SKM-1 (cell line): ENCODE measurements around the gene SLC6A20.
"Not testable (repeated sequence)": the region's sequence is repeated elsewhere in the genome, so short reads cannot be mapped to it uniquely, and the experiment has no call there.

ENCODE experiments used
- DNase-seq: peaks from one replicate; lab custom pipeline; 2025; ENCODE audit not compliant: unreplicated experiment; lab: John Stamatoyannopoulos, UW

The SLC6A20 gene

DNA sequence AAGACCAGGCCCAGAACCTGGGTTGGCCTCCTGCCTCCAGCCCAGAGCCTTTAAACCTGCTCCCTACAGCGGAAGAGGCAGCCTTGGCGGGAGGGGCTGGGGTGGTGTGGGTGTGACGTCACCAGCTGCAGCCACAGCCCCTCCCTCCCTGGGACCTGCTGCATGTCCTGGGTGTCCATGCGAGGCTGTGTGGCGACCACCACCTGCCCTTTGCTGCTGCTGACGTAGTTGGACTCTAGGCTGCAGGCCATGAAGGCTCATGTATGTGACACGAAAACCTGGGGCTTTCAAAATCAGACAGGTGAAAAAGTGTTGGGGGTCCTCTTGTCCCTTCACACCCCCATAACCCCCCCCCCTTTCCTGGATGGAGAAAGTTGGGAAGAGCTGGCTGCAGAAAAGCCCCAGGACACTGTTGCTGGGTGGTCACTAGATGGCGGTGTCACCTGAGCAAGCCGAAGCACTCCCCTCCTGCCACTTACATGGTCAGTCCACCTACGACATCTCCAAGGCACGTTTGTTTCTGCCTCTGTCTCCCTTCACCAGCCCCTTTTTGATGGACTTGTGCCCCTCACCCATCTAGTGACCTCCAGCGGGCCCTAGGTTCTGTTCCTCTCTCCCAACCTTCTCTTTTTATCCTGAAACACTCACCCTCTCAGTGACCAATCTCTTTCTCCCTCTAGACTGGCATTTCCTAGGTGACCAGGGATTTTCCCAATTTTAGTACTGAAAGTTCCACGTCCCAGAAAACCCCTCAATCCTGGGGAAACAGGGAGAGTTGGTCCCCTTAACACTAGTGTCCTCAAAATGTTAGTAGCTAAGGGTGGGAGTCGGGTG is 35.2 kb downstream of the SLC6A20 start:
- peak; percentile 46 for DNase-seq

DNA sequence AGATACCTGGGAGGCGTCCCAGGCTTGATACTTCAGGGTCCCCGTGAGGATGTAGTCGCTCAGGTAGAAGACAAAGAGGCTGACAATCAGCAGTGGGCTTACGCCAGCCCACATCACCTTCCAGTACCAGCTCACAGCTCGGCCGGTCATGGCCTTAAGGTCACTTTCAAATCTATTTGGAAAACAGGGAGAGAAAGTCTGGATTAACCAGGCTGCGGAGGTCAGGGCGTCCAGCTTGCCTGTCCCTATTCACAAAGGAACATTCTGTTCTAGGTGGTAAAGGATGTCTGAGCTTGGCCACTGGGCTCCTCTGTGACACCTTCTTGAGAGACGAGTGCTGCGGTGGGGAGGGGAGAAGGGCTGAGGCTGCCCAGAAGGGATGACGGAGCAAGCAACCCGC is 36.5 kb downstream of the SLC6A20 start:
- DNase-seq: no peak

DNA sequence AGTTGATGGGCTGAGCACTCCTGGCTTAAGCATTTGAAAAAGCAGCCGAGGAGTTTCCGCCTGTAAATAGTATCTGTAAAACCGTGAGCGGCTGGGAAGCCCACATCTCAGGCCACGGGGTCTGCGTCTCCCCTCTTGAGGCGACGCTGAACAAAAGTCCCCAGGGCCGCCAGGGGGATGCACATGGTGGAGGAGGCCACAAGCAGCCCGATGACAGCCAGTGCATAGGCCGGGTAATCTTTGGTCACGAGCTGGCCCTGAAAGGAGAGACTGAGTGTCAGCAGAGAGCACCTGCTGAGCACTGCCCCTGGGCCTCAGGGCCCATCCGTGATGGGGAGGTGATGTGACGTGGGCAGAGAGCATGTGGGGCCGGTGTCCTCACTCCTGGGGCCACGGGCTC is 37.5 kb downstream of the SLC6A20 start:
- DNase-seq: no peak

DNA sequence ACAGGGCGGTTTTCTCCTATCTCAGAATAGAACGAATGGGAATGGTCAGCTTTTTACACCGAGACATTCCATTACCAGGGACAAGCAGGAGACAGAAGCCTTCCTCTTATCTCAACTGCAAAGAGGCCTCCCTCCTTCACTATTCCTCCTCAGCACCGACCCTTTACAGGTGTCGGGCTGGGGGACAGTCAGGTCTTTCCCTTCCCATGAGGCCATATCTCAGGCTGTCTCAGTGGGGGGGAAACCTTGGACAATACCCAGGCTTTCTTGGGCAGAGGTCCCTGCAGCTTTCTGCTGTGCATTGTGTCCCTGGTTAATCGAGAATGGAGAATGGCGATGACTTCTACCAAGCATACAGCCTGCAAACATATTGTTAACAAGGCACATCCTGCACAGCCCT is 39.2 kb downstream of the SLC6A20 start:
- DNase-seq: not testable (repeated sequence)

DNA sequence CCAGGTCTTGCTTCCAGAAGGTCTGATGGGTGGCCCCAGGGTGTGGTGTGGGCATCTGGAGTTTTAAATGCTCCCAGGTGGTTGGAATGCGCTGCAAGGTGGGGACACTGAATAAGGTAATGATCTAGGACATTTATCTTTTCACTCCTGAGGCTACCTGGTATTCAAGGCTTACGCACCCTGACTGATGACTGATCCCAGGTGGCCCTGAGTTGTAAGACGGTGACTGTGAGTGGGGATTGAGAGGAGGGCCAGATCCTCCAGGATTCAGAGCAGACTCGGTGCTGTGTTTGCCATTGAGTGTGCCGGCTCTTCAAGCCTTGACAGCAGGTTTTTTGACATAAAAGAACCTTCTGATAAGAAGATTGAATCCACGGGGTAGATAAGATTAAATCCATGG is 40.3 kb downstream of the SLC6A20 start:
- no peak for DNase-seq

DNA sequence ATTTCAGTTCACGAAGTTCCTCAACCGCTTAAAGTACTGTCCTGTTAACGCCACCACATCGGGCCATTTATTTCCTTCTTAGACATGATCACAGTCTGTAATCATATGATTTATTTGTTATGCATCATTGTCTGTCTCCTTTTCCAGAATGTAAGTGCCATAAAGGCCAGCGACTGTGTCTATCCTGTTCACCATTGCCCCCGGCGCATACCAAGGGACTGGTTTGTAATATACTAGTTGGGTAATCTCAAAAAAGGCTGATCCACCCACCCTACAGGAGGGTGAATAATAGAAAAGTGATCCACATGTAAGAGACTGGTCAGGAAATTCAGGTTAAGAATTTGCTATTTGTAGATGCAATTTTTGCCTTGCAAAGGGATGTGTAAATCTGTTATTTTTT is 41.9 kb downstream of the SLC6A20 start:
- DNase-seq: no peak

DNA sequence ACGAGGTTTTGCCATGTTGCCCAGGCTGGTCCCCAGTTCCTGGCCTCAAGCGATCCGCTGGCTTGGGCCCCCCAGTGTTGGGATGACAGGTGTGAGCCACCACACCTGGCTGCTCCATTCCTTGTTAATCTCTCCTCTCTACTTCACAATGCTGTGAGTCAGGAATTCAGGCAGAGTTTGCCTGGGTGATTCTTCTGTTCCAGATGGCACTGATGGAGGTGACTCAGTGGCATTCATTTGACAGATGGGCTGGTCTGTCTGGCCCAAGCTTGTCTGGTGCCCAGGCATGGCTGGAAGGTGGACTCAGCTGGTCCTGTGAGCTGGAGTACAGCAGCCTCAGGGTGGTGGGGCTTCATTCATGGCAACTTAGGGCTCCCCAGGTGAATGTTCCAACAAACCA is 43.2 kb downstream of the SLC6A20 start:
- no peak for DNase-seq

DNA sequence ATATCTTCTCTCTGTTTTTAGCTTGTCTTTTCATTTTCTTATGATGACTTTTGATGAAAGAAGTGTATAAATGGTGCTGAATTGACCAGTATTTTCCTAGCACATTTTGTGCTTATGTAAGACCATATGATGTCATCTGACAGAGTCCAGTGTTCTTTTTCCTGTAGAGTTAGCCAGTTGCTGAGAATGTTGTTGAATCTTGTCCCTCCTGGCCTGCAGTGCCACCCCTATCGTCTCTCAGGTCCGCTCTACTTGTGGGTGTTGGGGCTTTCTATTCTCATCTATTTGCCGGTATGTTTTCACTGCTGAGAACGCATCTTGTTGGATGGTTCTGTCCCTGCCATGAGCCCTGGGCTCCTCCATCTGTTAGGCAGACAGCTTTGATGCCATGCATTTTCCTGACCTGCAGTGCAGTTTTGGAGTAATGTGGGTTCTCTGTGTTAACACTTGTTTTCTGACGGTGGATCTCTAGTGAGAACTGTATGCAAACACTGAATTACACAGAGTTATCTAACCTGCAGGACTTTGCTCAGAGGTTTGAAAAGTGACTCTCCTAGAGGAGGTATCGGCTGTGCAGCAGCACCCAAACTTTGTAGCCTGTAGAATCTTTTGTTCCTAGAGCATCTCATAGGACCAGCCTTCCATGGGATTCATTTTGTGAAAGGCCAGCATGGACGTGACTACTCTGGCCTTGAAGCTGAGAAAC is 44.6 kb downstream of the SLC6A20 start:
- DNase-seq: no peak

DNA sequence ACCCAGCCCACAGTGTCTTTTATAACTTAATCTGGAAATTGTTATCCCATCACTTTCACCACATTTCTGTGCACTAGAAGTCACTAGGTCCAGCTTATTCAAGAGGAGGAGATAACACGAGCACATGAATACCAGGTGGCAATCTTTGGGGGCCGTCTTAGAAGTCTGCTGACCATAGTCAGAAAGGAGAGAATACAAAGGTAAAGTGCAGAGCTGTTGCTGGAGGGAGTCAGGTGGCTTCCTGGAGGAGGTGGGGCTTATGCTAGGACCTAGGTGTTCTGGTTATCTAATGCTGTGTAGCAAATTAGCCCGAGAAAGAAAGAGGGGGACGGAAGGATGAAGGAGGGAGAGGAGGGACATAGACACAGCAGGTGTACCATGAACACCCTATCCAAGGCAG is 46.5 kb downstream of the SLC6A20 start:
- DNase-seq: no peak

DNA sequence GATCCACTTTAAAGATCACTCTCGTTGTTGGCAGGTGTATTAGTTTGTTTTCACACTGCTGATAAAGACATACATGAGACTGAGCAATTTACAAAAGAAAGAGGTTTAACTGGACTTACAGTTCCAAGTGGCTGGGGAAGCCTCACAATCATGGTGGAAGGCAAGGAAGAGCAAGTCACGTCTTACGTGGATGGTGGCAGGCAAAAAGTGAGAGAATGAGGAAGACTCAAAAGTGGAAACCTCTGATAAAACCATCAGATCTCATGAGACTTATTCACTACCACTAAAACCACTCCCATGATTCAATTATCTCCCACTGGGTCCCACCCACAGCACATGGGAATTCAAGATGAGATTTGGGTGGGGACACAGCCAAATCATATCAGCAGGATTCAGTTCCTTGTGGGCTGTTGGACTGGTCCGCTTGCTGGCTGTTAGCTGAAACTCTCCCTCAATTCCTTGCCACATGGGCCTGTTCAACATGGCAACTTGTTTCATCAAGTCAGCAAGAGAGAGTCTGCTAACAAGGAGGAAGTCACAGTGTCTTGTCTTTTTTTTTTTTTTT is 47.2 kb downstream of the SLC6A20 start:
- not testable (repeated sequence) for DNase-seq

DNA sequence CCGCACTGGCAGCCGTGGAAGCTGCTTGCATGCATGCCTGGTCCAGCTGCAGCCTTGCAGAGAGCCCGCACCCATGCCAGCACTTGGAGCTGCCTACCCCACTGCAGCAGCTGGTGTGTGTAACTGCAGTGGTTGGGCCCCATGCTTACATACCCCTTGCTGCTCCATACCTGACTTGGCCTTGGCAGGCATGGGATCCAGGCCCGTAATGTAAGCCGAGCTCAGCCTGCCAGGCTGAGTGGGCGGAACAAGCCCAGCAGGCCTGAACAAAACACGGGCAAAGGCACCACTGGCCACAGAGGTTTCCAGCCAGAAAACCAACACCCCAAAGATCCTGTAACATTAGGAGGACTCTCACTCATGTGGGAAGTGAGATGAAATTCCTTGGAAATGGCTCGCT is 48.3 kb downstream of the SLC6A20 start:
- no peak for DNase-seq

DNA sequence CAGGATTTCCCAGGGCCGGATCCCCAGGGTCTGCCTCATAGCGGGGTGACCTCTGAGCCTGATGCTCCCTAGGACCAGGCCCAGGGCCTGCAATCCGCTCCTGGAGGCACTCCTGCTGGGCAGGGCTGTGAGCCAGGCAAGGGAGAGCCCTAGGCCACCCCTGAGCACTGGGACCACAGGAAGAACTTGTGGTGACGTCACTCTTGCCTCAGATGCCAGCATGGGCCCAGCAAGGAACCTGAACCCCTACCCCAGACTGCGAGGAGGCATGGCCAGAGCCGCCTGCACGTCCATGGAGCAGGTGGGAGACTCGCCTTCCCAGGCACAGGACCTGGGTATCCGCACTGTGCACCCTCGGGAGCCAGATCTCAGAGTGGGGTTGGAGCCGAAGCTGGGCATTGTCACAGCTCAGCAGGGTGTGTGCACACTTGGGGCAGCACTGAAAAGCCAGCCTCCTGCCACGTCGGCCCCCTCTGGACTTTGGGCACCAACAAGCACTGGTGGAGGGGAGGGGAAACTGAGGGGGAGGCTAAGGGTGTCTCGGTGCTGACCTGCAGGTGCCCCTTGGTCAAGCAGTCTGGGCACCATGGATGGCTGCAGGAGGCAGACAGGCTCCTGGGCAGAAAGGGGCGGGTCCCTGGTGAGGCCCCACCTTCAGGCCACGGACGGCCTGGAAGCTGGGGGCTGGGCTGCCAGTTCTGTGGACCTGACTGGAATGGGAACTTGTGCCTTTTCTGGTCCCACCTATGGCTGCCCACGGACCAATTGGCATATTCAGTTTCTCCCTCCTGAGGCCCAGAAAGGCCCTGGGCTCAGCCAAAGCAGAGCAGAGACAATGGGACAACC is 49.3 kb downstream of the SLC6A20 start:
- DNase-seq: no peak

DNA sequence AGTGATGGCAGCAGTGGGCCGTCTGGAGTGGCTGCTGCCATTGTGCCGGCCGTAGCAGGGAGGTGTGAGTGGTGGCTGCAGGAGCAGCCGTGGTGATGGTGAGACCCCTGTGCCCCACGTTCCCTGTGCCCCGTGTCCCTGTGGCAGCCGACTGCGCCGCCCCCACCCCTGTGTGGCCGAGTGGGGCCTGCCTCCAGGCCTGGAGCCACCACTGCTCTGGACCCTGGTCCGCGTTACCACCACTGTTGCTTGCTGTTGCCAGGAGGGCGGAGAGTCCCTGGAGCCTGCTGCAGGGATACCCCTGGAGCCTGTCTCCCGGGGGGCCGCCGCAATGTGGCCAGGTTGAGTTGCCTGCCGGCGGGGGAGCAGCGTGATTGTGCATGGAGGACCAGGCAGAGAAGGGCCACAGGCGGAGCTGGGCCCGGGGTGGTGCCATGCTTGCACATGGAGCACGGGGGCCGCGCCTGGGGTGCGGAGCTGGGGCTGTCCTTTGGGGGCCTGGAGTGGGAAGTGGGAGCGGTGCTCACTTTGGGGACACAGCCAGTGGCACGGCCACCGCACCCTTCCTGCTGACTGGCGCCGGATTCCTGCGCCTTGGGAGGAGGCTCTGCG is 50.1 kb downstream of the SLC6A20 start:
- no peak for DNase-seq

DNA sequence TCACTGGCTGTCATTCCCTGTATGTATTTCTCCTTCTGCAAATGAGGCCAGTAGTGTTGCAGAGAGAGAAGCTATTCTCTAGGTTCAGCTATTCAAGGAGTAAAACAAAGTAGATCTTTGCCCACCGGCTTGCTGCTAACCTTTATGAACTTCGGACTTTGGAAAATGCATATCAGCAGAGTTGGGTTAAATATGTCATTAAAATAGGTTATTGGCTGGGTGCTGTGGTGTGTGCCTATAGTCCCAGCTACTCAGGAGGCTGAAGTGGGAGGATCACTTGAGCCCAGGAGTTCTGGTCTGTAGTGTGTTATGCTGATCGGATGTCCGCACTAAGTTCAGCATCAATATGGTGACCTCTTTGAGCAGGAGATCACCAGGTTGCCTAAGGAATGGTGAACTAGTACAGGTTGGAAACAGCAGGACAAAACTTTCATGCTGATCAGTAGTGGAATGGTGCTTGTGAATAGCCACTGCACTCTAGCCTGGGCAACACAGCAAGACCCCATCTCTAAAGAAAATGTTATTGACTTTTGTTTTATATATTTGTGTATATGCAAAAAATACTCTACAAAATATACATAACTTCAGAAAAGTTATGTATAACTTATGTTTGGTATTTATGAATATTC is 53.8 kb downstream of the SLC6A20 start:
- DNase-seq: no peak

DNA sequence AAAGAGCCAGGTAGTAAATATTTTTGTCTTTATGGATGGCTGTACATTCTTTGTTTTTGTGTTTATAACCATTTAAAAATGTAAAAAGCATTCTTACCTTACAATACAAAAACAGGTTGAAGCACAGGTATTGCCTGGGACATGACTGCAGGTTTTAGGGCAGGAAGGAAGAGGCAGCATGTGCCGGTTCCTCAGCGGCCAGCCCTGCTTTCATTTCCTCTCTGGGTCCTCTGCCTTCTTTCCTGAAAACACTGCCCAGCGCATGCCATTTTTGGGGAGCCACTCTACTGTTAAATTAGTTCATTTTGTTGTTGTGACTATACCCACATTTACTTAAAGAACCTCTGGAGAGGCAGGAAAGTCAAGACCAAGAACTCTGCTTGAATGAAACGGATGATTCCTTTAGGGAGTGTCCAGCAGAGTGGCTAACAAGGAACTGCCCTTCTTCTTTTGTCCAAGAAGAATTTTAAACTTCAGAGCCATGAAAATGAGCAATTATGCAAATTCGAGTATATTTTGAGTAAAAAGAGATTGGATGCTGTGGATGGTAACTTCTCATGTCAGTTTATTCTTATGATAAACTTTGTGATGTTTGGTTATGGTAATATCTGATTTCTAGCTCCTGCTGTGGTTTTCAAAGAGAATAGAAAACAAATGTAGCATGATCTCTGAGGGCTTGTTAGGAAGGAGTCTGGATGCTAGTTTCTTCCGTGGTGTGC is 54.4 kb downstream of the SLC6A20 start:
- DNase-seq: no peak

DNA sequence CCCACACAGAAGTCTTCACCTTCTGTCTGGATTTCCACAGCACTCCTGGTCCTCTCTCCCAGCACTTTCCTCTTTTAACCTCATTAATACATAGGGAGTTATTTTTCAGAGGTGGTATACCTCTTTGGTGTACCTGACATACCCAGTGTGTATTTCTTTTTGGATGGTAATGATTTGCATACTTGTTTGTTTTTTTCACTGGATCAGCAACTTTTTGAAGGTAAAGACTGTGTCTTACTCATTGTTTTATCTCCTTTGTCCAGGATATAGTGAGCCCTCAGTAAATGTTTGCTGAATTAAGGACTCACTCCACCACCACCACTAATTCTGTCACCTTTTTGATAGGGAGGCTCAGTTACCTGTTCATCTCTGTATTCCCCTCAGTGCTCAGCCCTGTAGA is 55.1 kb downstream of the SLC6A20 start:
- no peak for DNase-seq

DNA sequence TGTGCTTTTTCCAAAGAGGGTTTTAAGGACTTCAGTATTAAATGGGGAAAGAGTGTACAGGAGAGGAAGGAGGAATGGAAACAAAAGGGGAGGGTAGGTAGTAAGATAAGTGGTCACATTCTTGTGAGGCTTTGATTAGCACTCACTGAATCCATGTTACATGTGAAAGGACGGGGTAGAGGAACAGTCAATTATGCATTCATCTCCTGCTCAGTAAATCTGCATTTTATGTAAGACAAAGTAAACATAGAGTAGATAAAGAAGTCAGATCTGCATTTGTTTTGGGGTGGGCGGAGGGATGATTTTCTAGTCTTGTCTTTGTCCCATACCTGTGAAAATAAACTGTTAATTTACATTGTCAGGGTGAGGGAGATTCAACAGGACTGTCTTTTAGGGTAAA is 56.3 kb downstream of the SLC6A20 start:
- DNase-seq: no peak

DNA sequence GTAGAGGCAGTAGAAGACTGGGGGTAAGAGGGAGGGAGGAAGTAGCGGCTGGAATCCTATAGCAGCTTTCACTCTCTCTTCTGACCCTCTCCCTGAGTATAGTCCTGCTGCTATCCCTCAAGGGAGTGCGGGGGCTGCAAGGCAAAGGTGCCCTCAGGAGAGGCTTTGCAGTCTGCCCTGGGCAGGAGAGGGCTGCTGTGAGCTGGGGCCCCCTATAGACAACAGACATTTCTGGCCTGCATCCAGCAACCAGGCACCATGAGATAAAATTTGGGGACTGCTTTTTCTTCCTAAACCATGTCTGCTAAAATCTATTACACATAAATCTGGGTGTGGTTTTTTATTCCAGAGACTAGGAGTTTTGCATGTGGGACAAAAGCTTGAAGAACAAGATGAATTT is 59.1 kb downstream of the SLC6A20 start:
- no peak for DNase-seq

DNA sequence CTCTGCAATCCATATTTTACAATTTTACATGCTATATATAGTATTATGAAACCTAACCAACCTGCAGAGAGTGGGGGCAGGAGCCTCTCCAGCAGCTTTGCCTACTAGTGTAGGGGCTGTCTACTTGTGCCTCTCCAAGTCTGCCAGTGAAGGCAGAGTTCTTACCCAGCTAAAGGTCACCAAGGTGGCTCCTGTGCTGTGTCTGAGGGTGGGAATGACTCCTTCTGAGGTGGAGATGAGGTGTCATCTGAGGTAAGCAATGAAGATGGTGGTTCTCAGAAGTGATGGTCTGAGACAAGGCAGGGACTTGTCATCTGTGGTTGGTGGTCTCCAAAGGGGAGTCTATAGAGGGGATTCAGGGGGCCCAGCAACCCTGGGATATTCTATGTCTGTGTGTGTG is 59.6 kb downstream of the SLC6A20 start:
- DNase-seq: no peak
